ENCODE results near the gene ASTE1.

ASTE1 gene

DNA sequence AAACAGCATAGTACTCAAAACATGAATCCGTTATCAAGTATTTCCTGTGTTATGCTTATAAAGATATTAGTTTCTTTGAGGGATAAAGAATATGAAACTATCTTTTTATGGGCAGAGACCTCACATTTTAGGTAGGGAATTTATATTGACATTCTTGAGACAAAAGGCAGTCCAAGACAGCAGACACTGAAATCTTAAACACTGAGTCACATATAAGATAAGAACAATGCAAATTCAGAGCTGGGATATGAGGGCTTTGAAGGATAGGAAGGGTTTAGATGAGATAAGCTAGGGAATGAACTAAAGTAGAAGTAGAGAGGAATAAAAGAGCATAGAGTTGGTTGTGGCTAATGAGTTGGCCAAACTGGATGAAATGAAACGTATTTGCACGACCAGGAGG is 58.4 kb downstream of the ASTE1 start:
- no peak for DNase-seq
- intact Hi-C loops (cut with DNase I): no loop called here

- DNase-seq: no peak
- intact Hi-C loops (cut with DNase I): no loop called here
These were observed 59.3 kb downstream of the ASTE1 start for GRCh38 chr3:130967281-130967680.

DNA sequence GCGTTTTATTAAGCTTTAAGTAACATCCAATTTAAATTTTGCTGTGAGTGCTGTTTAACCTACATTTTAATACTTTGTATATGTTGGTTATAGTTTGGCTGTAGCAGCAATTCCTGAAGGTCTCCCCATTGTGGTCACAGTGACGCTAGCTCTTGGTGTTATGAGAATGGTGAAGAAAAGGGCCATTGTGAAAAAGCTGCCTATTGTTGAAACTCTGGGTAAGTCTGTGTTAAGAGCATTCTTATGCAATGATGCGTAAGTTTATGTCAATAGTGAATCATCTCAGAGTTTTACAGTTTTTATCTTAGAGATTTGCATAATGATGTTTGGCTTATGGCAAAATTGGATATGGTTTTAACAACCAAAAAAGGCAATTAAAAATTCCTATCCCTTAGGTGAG is 62.7 kb downstream of the ASTE1 start:
- peak in 7 of 42 donors; percentile 4 to 49 (median 7) for DNase-seq
- intact Hi-C loops (cut with DNase I): no loop called here

Data from head of caudate nucleus (tissue), 42 donors.